ENCODE measurements around the gene CNNM4.

Gene CNNM4

GRCh38 chr2:96760036-96760985 is at the start of gene CNNM4:
CNNM4 (plus strand) TSS chr2:96760902; CDS start chr2:96761000, 98 bp downstream.
- peak; percentile 87 for DNase-seq (ENCODE audit: low read depth)

- DNase-seq (ENCODE audit: low read depth): no peak
These were observed 49.7 kb upstream of the CNNM4 start for GRCh38 chr2:96710985-96711384.

GRCh38 chr2:96715658-96716057 is 45.0 kb upstream of the CNNM4 start:
- no peak for DNase-seq (ENCODE audit: low read depth)

- no peak for DNase-seq (ENCODE audit: low read depth)
These were observed 44.3 kb upstream of the CNNM4 start for GRCh38 chr2:96716388-96716787.

GRCh38 chr2:96726131-96726530 is 34.6 kb upstream of the CNNM4 start:
- DNase-seq (ENCODE audit: low read depth): no peak

GRCh38 chr2:96727431-96727830 is 33.3 kb upstream of the CNNM4 start:
- no peak for DNase-seq (ENCODE audit: low read depth)

GRCh38 chr2:96729748-96730147 is 31.0 kb upstream of the CNNM4 start:
- no peak for DNase-seq (ENCODE audit: low read depth)

- DNase-seq (ENCODE audit: low read depth): no peak
These were observed 30.5 kb upstream of the CNNM4 start for GRCh38 chr2:96730212-96730611.

GRCh38 chr2:96733931-96734330 is 26.8 kb upstream of the CNNM4 start:
- no peak for DNase-seq (ENCODE audit: low read depth)

- DNase-seq (ENCODE audit: low read depth): no peak
These were observed 25.7 kb upstream of the CNNM4 start for GRCh38 chr2:96734880-96735583.

- no peak for DNase-seq (ENCODE audit: low read depth)
These were observed 23.5 kb upstream of the CNNM4 start for GRCh38 chr2:96737251-96737650.

GRCh38 chr2:96737831-96738230 is 22.9 kb upstream of the CNNM4 start:
- no peak for DNase-seq (ENCODE audit: low read depth)

- no peak for DNase-seq (ENCODE audit: low read depth)
These were observed 21.5 kb upstream of the CNNM4 start for GRCh38 chr2:96739076-96739632.

- peak; percentile 89 for DNase-seq (ENCODE audit: low read depth)
These were observed 20.9 kb upstream of the CNNM4 start, which contains the start of gene LMAN2L for GRCh38 chr2:96739633-96740428. LMAN2L (minus strand) TSS chr2:96740064; CDS start chr2:96740040, 24 bp downstream.

- DNase-seq (ENCODE audit: low read depth): no peak
These were observed 13.6 kb upstream of the CNNM4 start for GRCh38 chr2:96747061-96747617.

- DNase-seq (ENCODE audit: low read depth): no peak
These were observed 8.9 kb upstream of the CNNM4 start for GRCh38 chr2:96751800-96752199.

- DNase-seq (ENCODE audit: low read depth): no peak
These were observed 6.9 kb upstream of the CNNM4 start for GRCh38 chr2:96753661-96754282.

GRCh38 chr2:96754317-96754716 is 6.4 kb upstream of the CNNM4 start:
- DNase-seq (ENCODE audit: low read depth): no peak

- no peak for DNase-seq (ENCODE audit: low read depth)
These were observed 3.8 kb upstream of the CNNM4 start for GRCh38 chr2:96756788-96757476.

- DNase-seq (ENCODE audit: low read depth): no peak
These were observed 3.2 kb upstream of the CNNM4 start for GRCh38 chr2:96757477-96757860.

- no peak for DNase-seq (ENCODE audit: low read depth)
These were observed 1.7 kb upstream of the CNNM4 start for GRCh38 chr2:96758987-96759386.
